GM21619 (cell line): Measurements from ENCODE around the gene MT1B.

Experiments
- ATAC-seq: cut with Tn5 transposase; IDR thresholded peaks from one replicate; pipeline ENCODE4 v1.9.1; 2021; ENCODE audit not compliant: unreplicated experiment

Gene MT1B

DNA sequence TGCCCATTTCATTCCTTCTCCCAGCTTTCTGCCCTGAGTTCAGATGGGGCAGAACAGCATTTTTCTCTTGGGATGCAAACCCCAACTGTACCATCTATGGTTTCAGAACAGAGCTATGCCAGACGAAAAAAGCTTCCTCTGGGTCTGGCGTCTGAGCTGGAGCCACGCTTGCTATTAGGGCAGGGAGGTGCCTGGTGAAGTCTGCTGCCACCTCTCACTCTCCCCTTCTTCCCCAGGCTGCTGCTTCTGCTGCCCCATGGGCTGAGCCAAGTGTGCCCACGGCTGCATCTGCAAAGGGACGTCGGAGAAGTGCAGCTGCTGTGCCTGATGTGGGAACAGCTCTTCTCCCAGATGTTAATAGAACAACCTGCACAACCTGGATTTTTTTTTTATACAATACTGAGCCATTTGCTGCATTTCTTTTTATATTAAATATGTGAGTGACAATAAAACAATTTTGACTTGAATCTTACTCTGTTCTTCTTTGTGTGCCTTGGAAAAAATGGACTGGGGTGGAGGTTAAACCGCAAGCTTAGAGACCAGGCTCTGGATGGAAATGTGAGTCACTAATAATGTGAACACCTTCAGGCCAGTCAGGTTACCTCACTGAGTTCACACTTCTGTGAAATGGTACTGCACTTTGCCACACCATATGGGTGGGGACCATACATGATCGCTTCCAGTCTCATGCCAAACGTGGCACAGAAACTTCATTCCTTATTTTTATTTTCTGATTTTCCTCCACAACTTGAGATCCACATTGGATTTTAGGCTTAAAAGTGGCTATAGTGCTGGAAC is 14.9 kb upstream of the MT1B start:
- ATAC-seq = no peak

DNA sequence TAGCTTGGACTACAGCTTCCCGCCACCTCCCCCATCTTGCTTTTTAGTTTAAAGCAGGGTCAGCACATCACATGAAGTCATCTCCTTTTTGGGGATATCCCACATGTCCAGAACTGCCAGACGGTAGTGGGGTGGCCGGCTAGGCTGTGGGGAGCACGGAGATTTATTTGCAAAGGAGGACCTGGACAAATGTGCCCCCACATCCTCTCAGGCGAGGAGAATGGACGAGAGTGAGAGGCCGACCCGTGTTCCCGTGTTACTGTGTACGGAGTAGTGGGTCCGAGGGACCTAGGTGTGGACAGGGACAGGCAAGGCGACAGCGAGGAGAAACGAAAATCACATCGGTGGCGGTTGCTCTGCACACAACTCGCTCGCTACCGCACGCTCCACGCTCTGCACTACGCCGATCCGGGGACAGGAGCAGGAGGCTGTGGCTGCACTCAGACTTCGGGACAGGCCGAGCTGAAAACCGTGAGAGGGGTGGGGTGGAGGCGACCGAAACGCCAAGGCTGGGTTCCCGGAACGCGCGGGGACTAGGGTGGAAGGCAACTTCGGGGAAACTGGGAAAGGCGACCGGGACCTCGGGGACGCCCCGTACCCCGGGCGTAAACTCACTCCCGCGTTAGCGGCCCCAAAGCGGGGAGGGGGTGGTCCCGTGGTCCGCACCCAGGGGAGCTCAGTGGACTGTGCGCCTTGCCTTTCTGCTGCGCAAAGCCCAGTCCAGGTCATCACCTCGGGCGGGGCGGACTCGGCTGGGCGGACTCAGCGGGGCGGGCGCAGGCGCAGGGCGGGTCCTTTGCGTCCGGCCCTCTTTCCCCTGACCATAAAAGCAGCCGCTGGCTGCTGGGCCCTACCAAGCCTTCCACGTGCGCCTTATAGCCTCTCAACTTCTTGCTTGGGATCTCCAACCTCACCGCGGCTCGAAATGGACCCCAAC is 13.6 kb upstream of the MT1B start, which contains the start of gene MT1A:
TSS of gene MT1A (plus strand) at position 853 of the 937 bp plus-strand sequence. CDS start at position 926, 73 bp downstream.
- no peak for ATAC-seq

DNA sequence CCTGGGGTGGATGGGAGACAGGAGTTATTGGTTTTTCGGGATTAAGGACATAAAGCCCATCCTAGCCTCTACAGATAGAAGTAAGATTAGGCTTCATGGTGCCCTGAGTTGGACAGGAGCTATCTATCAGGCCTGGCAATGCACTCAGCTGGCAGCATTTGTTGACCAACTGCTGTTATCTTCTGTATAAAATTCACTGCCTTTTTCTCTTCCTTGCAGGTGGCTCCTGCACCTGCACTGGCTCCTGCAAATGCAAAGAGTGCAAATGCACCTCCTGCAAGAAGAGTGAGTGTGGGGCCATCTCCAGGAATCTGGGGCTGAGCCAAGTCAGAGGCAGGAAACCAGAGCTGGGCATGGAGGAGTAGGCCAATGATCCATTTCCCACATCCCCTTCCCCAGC is 12.6 kb upstream of the MT1B start:
- no peak for ATAC-seq

DNA sequence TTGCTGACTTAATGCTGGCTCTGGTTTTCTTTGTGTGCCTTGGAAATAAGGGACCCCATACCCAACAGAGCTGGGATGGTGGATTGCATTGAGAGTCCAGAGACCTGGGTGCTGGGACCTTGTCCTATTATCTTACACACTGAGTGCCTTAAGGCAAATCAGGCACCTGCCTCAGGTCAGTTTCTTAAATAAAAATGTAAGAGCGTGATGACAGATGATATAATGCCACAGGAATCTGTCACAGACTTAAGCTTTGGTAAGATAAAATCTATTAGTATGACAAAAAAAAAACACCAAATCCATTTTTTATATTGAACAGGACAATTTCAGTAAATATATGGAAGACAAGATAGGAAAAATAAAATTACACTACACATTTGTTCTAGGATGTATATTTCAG is 11.6 kb upstream of the MT1B start:
- no peak for ATAC-seq

DNA sequence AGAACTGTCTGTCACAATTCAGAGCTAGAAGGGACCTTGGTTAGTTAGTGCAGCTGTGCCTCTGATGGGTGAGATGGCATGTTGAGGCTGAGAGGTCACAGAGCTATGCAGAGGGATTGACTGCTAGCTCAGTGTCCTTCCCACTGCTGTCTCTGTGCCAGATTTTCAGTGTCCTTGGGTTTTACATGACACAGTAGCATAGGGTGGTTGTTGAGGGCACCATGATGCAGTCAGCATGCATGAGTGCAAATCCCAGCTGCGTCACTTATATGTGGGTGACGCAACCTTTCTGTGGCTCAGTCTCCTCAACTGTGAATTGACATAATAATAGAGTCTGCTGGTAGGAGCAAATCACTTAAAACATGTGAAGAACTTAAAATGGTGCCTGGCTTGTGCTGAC is 10.5 kb upstream of the MT1B start:
- no peak for ATAC-seq

DNA sequence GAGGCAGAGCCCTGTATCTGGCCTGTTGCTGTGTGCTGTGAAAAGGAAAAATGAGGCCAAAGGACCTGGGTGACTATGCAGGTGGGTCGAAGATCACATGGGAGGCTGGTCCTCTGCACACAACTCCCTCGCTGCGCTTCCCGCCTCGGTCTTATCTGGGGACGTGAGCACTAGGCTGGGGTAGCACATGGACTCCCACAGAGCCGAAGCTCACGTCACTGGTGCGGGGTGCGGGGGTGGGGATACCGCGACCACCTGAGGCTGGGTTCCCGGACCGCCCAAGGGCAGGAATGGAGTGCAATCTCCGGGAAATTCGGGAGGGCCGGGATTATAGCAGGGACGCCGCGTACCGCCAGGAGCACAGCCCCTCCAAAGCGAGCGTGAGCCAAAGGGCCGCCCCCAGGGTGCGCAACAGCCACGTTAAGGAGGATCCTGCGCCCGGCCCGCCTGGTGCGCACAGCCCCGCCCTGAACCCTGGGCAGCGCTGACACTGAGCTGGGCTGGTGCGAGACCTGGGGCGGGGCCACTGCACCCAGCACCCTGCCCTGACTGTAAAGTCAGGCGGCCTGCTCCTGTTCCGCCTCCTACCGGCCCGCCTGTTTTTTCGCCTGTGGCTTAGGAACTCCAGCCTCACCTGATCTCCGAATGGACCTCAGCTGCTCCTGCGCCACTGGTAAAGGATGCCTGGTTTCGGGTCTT is 8.5 kb upstream of the MT1B start:
- ATAC-seq = peak; percentile 66

DNA sequence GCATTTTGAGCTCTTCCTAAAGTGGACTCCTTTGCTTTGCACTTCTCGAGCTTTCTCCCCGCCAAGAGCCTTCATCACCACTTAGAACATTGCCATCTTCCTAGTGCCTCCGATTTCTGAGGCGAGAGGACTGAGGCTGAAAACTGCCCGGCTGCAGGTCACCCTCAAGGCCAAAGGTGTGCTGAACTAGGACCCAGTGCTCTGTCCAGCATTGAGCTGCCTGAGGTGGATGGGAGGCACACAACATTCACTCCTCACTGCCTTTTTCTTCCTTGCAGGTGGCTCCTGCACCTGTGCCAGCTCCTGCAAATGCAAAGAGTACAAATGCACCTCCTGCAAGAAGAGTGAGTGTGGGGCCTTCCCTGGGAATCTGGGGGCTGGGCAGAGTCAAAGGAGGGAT is 7.9 kb upstream of the MT1B start:
- no peak for ATAC-seq

DNA sequence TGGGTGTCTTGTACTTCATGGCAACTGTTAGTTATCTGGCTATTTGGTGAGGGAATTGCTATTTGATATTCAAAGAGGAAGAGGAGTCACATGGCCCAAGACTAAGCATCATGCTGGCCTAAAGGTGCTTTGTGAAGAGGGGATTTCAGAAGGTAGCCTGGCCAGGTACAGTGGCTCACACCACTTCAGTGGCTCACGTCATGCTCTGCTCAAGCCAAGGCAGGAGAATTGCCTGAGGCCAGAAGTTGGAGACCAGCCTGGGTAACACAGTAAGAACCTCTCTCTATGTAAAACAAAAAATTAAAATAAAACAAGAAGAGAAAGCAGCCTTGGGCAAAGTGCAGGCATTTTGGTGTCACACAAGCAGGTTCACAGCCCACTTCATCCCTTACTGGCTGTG is 6.4 kb upstream of the MT1B start:
- ATAC-seq = no peak

DNA sequence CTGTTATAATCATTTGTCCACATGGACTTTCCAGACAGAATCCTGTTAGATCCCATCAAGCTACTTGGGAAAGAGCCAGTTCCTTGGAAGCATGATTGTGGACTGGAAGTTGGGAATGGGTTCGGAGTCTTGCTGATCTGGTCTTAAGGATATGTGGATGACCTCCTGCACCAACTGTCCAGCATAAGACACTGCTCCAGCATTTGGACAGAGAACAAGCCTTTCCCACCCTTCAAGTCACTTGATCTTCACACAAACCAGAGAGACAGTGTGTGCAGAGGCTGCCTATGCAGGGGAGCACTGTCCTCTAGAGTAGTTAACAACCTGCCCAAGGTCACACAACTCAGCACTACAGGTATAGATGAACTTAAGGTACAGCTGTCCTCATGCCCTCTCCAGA is 5.8 kb upstream of the MT1B start:
- no peak for ATAC-seq

DNA sequence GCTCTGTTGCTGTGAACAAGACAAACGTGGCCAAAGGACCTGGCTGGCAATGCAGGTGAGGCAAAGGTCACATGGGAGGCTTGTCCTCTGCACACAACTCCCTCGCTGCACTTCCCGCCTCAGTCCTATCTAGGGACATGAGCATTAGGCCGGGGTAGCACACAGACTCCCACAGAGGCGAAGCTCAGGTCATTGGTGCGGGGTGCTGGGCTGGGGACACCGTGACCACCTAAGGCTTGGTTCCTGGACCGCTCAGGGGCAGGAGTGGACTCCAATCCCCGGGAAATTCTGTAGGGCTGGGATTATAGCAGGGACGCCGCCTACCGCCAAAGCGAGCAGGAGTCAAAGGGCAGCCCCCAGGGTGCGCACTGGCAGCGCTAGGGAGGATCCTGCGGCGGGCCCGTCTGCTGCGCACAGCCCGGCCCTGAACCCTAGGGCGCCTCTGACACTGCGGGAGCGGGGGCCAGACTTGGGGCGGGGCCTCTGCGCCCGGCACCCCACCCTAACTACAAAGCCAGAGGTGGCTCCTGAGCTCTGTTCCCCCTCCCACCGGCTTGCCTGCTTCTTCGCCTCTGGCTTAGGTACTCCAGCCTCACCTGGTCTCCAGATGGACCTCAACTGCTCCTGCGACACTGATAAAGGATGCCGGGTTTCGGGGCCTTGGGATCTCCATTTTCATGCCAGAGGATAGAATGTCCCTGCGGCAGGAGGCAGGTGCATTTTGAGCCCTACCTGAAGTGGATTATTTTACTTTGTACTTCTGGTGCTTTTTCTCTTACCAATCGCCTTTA is 3.9 kb upstream of the MT1B start:
- ATAC-seq = no peak

DNA sequence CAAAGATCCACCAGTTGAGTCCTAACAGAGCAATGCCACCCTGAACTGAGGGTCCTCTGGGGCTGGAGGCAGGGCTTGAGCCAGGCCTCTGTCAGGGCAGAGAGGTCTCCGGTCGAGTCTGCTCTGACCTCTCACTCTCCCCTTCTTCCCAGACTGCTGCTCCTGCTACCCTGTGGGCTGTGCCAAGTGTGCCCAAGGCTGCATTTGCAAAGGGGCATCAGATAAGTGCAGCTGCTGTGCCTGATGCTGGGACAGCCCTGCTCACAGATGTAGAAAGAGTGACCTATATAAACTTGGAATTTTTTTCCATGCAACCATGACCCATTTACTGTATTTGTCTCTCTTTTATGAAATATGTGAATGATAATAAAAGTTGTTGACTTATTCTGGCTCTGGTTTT is 2.4 kb upstream of the MT1B start:
- no peak for ATAC-seq

DNA sequence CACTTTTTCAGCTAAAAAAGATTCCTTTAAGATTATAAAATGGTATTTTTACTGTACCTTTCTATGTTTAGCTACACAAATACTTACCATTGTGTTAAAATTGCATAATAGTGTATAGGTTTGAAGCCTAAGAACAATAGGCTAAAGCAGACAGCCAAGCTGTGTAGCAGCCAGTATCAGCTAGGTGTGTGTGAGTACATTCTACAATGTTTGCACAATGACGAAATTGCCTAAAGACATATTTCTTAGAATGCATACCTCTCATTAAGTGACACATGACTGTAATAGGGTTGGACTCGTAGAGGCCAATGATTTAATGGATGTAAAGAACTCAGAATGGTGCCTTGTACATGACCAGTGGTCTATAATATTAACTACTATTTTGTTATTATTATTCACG is 1.9 kb upstream of the MT1B start:
- no peak for ATAC-seq

DNA sequence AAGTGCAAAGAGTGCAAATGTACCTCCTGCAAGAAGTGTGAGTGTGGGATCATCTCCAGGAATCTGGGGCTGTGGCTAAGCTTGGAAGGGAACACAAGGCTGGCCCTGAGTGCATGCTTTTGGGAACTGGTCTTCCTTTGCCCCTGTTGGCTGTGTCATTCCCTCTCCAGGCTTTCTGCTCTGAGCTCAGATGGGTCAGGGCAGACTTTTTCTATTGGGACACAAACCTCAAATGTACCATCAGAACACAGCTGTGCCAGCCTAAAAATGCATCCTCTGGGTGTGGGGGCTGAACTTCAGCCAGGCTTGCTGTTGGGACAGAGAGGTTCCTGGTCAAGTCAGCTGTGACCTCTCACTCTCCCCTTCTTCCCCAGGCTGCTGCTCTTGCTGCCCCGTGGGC is 914 bp downstream of the MT1B start:
- ATAC-seq = no peak

DNA sequence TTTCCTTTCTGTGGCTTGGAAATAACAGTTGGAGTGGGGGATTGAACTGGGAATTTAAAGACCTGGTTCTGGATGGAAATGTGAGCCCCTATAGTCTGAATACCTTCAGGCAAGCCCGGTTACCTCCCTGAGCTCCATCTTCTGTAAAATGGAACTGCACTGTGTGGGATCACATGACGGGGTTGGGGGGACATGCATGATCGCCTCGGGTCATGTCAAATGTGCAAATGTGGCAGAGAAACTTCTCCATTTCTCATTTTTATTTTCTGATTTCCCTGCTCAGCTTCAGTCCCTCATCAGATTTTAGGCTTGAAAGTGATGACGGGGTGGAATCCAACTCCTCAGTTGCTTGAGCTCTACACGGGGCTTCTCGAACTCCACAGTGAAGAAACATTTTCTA is 1.5 kb downstream of the MT1B start:
- no peak for ATAC-seq

DNA sequence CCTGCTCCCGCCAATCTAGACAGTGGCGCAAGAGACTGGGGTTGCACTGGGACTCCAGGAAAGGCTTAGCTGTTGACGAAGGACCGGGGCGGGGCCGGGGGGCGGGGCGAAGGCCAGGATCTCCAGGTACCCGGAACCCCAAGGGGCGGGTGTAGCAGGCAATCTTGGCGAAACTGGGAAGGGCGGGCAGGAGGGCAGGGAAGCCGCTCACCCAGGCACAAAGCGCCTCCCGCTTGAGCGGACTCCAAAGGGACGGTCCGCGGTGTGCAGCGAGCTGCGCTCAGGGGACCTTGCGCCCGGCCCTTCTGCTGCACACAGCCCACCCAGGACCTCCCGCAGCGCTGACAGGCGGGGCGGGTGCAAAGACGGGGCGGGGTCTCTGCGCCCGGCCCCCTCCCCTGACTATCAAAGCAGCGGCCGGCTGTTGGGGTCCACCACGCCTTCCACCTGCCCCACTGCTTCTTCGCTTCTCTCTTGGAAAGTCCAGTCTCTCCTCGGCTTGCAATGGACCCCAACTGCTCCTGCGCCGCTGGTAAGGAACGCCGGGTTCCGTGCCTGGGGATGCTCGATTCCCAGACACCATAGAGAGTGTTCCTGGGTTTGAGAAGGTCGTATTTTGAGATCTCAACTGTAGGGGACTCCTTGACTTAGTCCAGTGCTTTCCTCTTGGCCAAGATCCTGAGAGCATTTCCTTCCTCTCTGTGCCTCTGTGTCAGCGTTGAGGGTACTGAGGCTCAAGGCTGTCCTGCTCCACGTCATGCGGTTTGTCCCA is 6.1 kb downstream of the MT1B start, which contains the start of gene MT1F:
TSS of gene MT1F (plus strand) at position 405 of the 772 bp plus-strand sequence. CDS start at position 505, 100 bp downstream.
- ATAC-seq = no peak

DNA sequence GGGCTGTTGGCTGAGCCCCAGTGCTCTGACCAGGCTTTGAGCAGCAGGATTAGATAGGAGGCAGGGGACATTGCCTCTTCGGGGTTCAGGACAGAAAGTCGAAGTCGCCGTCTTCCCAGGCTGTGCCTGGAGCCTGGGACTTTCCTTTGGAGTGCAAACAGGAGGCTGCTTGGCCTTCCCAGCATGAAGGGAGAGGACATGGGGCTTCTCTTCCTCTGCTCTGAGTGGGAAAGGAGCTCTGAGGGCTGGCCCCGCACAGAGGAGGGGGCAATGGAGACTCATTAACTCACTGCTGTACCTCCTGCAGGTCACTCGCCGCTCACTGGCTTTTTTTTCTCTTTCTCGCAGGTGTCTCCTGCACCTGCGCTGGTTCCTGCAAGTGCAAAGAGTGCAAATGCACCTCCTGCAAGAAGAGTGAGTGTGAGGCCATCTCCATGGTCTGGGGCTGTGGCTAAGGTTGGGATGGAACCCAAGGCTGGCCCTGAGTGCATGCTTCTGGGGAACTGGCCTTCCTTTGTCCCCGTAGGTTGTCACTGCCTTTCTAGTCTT is 6.7 kb downstream of the MT1B start:
- ATAC-seq = no peak

DNA sequence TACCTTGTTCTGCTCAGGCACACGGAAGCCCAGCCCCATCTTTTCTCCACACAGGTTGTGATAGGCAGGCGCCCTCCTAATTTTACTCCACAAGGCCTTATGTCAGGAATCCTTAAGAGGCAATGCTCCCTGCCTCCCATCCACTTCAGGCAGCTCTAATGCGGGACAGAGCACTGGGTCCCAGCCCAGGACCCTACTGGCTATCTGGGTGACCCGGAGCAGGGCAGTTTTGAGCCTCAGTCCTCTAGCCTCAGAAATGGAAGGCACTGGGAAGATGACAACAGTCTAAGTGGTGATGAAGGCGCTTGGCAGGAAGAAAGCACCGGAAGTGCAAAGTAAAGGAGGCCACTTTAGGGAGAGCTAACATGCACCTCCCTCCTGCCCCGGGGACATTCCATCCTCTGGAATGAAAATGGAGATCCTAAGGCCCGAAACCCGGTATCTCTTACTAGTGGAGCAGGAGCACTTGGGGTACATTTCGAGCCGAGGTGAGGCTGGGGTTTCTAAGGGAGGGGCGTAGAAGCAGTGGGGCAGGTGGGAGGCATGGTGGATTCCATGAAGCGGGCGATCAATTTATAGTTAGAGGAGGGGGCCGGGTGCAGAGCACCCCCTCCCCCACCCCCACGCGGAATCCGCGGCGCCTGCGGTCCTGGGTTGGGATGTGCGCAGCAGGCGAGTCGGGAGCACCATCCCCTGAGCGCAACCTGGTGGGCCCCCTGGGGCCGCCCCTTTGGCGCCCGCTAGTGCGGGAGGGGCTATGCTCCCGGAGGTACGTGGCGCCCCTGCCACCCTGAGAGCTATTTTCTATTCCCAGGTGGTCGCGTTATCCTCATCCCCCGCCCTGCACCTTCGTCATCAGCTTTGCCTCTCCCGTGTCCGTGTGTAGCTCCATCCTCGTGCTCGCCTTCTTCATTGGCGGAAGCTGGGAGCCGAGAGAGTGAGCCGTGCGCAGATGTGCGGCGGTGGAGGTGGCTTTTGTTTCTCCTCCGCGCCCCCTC is 11.0 kb downstream of the MT1B start:
- no peak for ATAC-seq

DNA sequence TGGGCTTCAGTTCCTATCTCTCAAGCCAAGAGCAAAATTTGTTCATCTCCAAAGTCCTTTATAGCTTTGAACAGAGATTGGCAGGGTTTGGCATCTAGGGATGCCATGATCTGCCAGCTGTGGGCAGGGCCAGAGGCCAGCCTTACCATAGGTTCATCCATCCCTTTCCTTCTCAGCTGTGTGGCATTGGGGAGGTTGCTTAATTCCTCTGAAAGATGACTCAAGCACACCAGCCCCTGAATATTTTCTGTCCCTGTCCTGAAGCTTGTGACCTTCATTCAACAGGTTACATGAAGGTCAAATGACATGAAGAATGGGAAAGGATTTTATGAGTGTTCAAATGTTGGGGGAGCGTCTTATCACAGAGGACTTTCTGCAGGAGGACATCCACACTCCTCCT is 12.8 kb downstream of the MT1B start:
- no peak for ATAC-seq
